ENCODE data around the gene CD58. TPM values are rescaled to one million over a fixed set of nuclear protein-coding genes. Genes with fewer than 3 reads are reported as not detected.

Gene CD58
- total RNA-seq, 1 donor from 2014 or later, result 160 TPM

- POLR2A ChIA-PET, result no interaction called here
- CTCF ChIA-PET, result interaction anchor here (2.9 kb wide), 1 partner anchor 10 kb away, joined by 17 read pairs; no protein-coding TSS in a partner anchor
Observed at GRCh38 chr1:116475850-116476218, 95.0 kb downstream of the CD58 start.

GRCh38 chr1:116474921-116475849 lies 95.6 kb downstream of the CD58 start:
- POLR2A ChIA-PET, result interaction anchor here (0.7 kb wide), 1 partner anchor 60 kb away, joined by 3 read pairs; no protein-coding TSS in a partner anchor
- CTCF ChIA-PET, result interaction anchor here (1.0 to 2.9 kb wide), 2 partner anchors 10 to 336 kb away, joined by 4 to 17 read pairs; no protein-coding TSS in a partner anchor
- intact Hi-C loops (cut with micrococcal nuclease), result no loop called here

More at GRCh38 chr1:116475850-116476218, 95.0 kb downstream of the CD58 start:
- no peak for TF ChIP-seq CTCF (IDR thresholded peaks at IDR 0.05)
- Mint-ChIP-seq H3K9me3 (no peaks in the 10 kb centered on the region), H3K4me3 (no peak overlapping the region), H3K36me3 (ENCODE audit: low read depth) (no peaks in the 10 kb centered on the region), H3K27me3 (no peaks in the 10 kb centered on the region), H3K4me1 (no peaks in the 10 kb centered on the region), H3K27ac (no peak overlapping the region)
- DNase-seq (no peak), ATAC-seq (ENCODE audit: low read depth) (no peak)
- intact Hi-C loops (cut with micrococcal nuclease), result no loop called here

GRCh38 chr1:116472431-116472961 lies 98.3 kb downstream of the CD58 start:
- ATAC-seq (ENCODE audit: low read depth), result no peak
- DNase-seq, result no peak
- Mint-ChIP-seq H3K4me1 (no peaks in the 10 kb centered on the region), H3K4me3 (no peak overlapping the region), H3K27ac (no peak overlapping the region), H3K36me3 (ENCODE audit: low read depth) (no peaks in the 10 kb centered on the region), H3K9me3 (no peaks in the 10 kb centered on the region), H3K27me3 (no peaks in the 10 kb centered on the region)
- intact Hi-C loops (cut with micrococcal nuclease), result no loop called here
- CTCF ChIA-PET, result interaction anchor here (1.8 kb wide), 1 partner anchor 13 kb away, joined by 8 read pairs; no protein-coding TSS in a partner anchor
- POLR2A ChIA-PET, result no interaction called here
- no peak for TF ChIP-seq CTCF (IDR thresholded peaks at IDR 0.05)

More at GRCh38 chr1:116474921-116475849, 95.6 kb downstream of the CD58 start:
- no peak for ATAC-seq (ENCODE audit: low read depth)
- H3K36me3 Mint-ChIP-seq (ENCODE audit: low read depth), result no peaks in the 10 kb centered on the region
- H3K27me3 Mint-ChIP-seq, result no peaks in the 10 kb centered on the region
- H3K4me3 Mint-ChIP-seq, result no peak overlapping the region
- TF ChIP-seq CTCF (IDR thresholded peaks at IDR 0.05), result no peak
- DNase-seq, result no peak
- H3K9me3 Mint-ChIP-seq, result no peaks in the 10 kb centered on the region
- no peaks in the 10 kb centered on the region for H3K4me1 Mint-ChIP-seq
- no peak overlapping the region for H3K27ac Mint-ChIP-seq

GRCh38 chr1:116471241-116471640 lies 99.6 kb downstream of the CD58 start:
- Mint-ChIP-seq H3K9me3 (no peaks in the 10 kb centered on the region), H3K27ac (no peak overlapping the region), H3K4me1 (no peaks in the 10 kb centered on the region), H3K36me3 (ENCODE audit: low read depth) (no peaks in the 10 kb centered on the region), H3K27me3 (no peaks in the 10 kb centered on the region), H3K4me3 (no peak overlapping the region)
- intact Hi-C loops (cut with micrococcal nuclease), result no loop called here
- CTCF ChIA-PET, result interaction anchor here (1.8 kb wide), 1 partner anchor 14 kb away, joined by 8 read pairs; no protein-coding TSS in a partner anchor
- no peak for TF ChIP-seq CTCF (IDR thresholded peaks at IDR 0.05)
- ATAC-seq (ENCODE audit: low read depth) (no peak), DNase-seq (no peak)
- POLR2A ChIA-PET, result no interaction called here

- ChIA-PET POLR2A (no interaction called here), CTCF (no interaction called here)
- Mint-ChIP-seq H3K4me3 (no peak overlapping the region), H3K27ac (no peak overlapping the region), H3K27me3 (no peaks in the 10 kb centered on the region), H3K36me3 (ENCODE audit: low read depth) (no peaks in the 10 kb centered on the region), H3K9me3 (no peaks in the 10 kb centered on the region), H3K4me1 (no peaks in the 10 kb centered on the region)
- intact Hi-C loops (cut with micrococcal nuclease), result no loop called here
- ATAC-seq (ENCODE audit: low read depth), result no peak
- TF ChIP-seq CTCF (IDR thresholded peaks at IDR 0.05), result no peak
- no peak for DNase-seq
Observed at GRCh38 chr1:116470671-116471070, 100.2 kb downstream of the CD58 start.

Data from activated B cell treated with CpG ODN at 0.5 μM for 24 hours (primary cell).